Chondrocyte (in vitro differentiated cells): Measurements from ENCODE around the gene AQP12B. TPM values are rescaled to one million over a fixed set of nuclear protein-coding genes. Genes with fewer than 3 reads are reported as not detected.
"Not testable (repeated sequence)": the region's sequence is repeated elsewhere in the genome, so short reads cannot be mapped to it uniquely, and the experiment has no call there.

Experiments
- DNase-seq: peaks from one replicate; pipeline ENCODE4 v3.0.0; 2021; ENCODE audit warnings: mixed read lengths, low spot score
- H3K27ac Mint-ChIP-seq: one replicate; pipeline ENCODE4 v1.8.0; 2021; ENCODE audit warnings: mild to moderate bottlenecking, moderate library complexity, mixed read lengths; ENCODE audit not compliant: unreplicated experiment
- H3K27me3 Mint-ChIP-seq: 2 replicates; pipeline ENCODE4 v1.8.0; 2021; ENCODE audit warnings: low read depth, mixed read lengths
- H3K36me3 Mint-ChIP-seq: 2 replicates; pipeline ENCODE4 v1.8.0; 2021; ENCODE audit warnings: low read depth, mixed read lengths
- H3K4me1 Mint-ChIP-seq: 2 replicates; pipeline ENCODE4 v1.8.0; 2021; ENCODE audit warnings: low read depth, mild to moderate bottlenecking, mixed read lengths
- H3K4me3 Mint-ChIP-seq: one replicate; pipeline ENCODE4 v1.8.0; 2021; ENCODE audit warnings: mild to moderate bottlenecking, moderate library complexity, mixed read lengths; ENCODE audit not compliant: unreplicated experiment
- H3K9me3 Mint-ChIP-seq: 2 replicates; pipeline ENCODE4 v1.8.0; 2021; ENCODE audit warnings: low read depth, mixed read lengths
- CTCF ChIP-seq: fragments of 200-600 bp; sonication (generic); IDR thresholded peaks from 2 replicates; pipeline ENCODE4 v1.5.0; 2021; ENCODE audit warnings: antibody characterized with exemption, mild to moderate bottlenecking, moderate library complexity
- total RNA-seq: library from RNA; stranded (reverse); gene quantifications from 3 replicates; pipeline ENCODE4 v1.2.1, GENCODE V29; 2021

AQP12B gene
- total RNA-seq, 1 donor from 2014 or later, result not detected

DNA sequence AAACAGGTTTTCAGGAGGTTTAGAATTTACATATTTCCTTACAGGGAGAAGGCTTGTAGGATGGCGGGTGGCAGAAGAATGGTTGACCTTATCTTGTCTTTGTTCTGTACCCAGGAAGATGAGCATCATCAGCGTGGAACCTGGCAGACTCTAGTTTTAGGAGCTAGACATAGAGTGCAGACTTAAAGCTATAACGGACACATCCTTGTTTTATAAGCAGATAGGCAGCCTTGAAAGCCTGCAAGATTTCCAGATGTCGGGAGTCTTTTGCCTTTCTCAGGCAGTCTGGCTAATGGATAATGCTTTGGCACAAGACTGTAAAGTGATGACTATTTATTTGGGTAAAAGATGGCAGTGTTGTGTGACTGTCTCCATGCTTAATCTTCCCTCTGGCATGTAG, 11.7 kb downstream of the AQP12B start:
- peaks cover 2% of the 10 kb centered on the region for H3K36me3 Mint-ChIP-seq
- no peak overlapping the region for H3K27ac Mint-ChIP-seq
- DNase-seq, result no peak
- H3K9me3 Mint-ChIP-seq, result peaks cover 4% of the 10 kb centered on the region
- TF ChIP-seq CTCF, result no peak
- no peak overlapping the region for H3K4me3 Mint-ChIP-seq
- peaks cover 3% of the 10 kb centered on the region for H3K4me1 Mint-ChIP-seq
- H3K27me3 Mint-ChIP-seq, result peaks cover 50% of the 10 kb centered on the region

DNA sequence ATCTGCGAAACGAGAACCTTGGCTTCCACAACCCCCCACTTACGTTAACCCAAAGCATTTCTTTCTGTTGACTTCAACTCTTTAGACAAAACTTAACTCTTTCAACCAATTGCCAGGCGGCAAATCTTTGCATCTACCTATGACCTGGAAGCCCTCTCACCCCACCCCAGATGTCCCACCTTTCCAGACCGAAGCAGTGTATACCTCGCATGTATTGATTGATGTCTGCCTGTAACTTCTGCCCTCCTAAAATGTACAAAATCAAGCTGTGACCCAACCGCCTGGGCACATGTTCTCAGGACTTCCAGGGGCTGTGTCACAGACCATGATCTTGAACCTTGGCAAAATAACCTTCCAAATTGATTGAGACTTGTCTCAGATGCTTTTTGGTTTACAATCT, 12.3 kb downstream of the AQP12B start:
- no peak overlapping the region for H3K4me3 Mint-ChIP-seq
- no peak for TF ChIP-seq CTCF
- H3K36me3 Mint-ChIP-seq, result peaks cover 2% of the 10 kb centered on the region
- no peak for DNase-seq
- peaks cover 53% of the 10 kb centered on the region for H3K27me3 Mint-ChIP-seq
- no peak overlapping the region for H3K27ac Mint-ChIP-seq
- peaks cover 4% of the 10 kb centered on the region for H3K9me3 Mint-ChIP-seq
- H3K4me1 Mint-ChIP-seq, result peaks cover 3% of the 10 kb centered on the region

DNA sequence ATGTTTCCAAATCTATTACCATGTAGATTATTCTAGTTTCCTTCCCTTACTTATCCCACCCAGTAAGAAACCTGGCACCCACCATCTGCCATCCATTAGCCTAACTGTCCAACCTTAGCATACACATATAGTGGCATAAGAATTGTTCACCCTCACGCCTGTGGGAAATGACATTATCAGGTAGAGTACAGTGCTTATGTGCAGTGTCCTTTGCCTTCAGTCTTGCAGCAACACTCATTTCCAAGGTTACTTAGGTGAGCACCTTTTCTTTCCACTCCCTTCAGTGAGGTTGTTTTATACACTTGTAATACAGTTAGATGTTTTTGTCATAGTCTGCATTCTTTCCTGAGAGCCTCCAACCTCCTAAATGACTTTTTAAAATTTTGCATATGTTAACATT, 18.1 kb downstream of the AQP12B start:
- Mint-ChIP-seq H3K27me3 (peaks cover 45% of the 10 kb centered on the region), H3K4me1 (peaks cover 4% of the 10 kb centered on the region), H3K36me3 (peaks cover 3% of the 10 kb centered on the region), H3K4me3 (no peak overlapping the region), H3K27ac (no peak overlapping the region), H3K9me3 (peaks cover 16% of the 10 kb centered on the region)
- no peak for TF ChIP-seq CTCF
- no peak for DNase-seq

- Mint-ChIP-seq H3K27me3 (peaks cover 52% of the 10 kb centered on the region), H3K9me3 (peaks cover 16% of the 10 kb centered on the region), H3K36me3 (peaks cover 3% of the 10 kb centered on the region), H3K4me1 (peaks cover 4% of the 10 kb centered on the region), H3K4me3 (no peak overlapping the region), H3K27ac (no peak overlapping the region)
- DNase-seq, result no peak
- peak; percentile 42 for TF ChIP-seq CTCF
Measured at GRCh38 chr2:240663546-240664190, 19.0 kb downstream of the AQP12B start.

DNA sequence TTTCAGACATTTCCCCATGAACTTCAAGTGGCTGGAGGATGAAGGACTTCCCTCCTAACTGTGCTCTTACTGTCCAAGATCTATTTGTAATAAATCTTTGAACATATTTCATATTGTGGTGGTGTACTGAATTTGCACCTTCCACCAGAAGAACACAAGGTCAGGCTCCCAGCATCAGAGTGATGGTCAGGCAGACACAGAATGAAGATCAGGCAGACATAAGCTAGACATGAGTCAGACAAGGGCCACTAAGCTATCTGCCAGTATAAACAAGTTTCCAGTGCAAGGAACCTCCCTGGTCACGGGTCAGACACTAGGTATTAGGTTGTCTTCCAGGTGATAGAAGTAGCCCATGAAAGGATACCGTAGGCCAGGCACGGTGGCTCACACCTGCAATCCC, 20.0 kb downstream of the AQP12B start:
- TF ChIP-seq CTCF, result no peak
- no peak for DNase-seq
- H3K4me1 Mint-ChIP-seq, result peaks cover 4% of the 10 kb centered on the region
- H3K9me3 Mint-ChIP-seq, result peaks cover 16% of the 10 kb centered on the region
- no peak overlapping the region for H3K4me3 Mint-ChIP-seq
- H3K27ac Mint-ChIP-seq, result no peak overlapping the region
- H3K27me3 Mint-ChIP-seq, result peaks cover 52% of the 10 kb centered on the region
- peaks cover 3% of the 10 kb centered on the region for H3K36me3 Mint-ChIP-seq

DNA sequence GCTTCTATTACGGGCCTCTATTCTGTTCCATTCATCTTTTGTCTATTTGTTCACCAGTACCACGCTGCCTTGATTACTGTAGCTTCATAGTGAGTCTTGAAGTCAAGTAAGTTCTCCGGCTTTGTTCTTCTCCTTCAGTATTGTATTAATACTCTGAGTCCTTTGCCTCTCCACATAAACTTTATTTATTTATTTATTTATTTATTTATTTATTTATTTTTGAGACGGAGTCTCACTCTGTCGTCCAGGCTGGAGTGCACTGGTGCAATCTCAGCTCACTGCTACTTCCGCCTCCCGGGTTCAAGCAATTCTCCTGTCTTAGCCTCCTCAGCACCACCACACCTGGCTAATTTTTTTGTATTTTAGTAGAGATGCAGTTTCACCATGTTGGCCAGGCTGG, 22.8 kb downstream of the AQP12B start:
- not testable (repeated sequence) for H3K9me3 Mint-ChIP-seq, H3K4me3 Mint-ChIP-seq, H3K36me3 Mint-ChIP-seq, H3K4me1 Mint-ChIP-seq, DNase-seq, H3K27ac Mint-ChIP-seq
- peaks cover 48% of the 10 kb centered on the region for H3K27me3 Mint-ChIP-seq
